H1 (cell line): ENCODE measurements around the gene MSMP. TPM values are rescaled to one million over a fixed set of nuclear protein-coding genes. Genes with fewer than 3 reads are reported as not detected.

ENCODE experiments used
- CTCF ChIA-PET: fragments of 300-600 bp; sonication (Branson Sonifier 250); formaldehyde crosslinking; loops from one replicate; lab custom pipeline; 2021; ENCODE audit not compliant: partially characterized antibody; lab: Charles Lee
- POLR2A ChIA-PET: fragments of 300-600 bp; sonication (Branson Sonifier 250); formaldehyde crosslinking; loops from one replicate; lab custom pipeline; 2021; ENCODE audit warnings: inconsistent platforms; ENCODE audit not compliant: partially characterized antibody; lab: Charles Lee
- DNase-seq, 2 experiments: peaks; one replicate each; pipeline versions ENCODE4 v3.0.0 to v3.0.0-alpha.2; 2010 to 2022; ENCODE audit warnings: low spot score in 2 of 2, low read depth in 1 of 2, mixed read lengths in 1 of 2
- FAIRE-seq: peaks from 2 replicates; lab custom pipeline; 2011; peaks lifted over from hg19 to GRCh38; lab: Jason Lieb, UNC
- H2AFZ ChIP-seq: 2 replicates; pipeline ENCODE4 v1.8.1; 2012; ENCODE audit warnings: low read length, inconsistent platforms
- H2AK5ac ChIP-seq: 2 replicates; pipeline ENCODE4 v1.6.1; 2013; ENCODE audit warnings: low read depth, low read length
- H2BK120ac ChIP-seq: replicated peaks from 2 replicates; pipeline ENCODE3; 2013; ENCODE audit warnings: low read depth, low read length, inconsistent platforms
- H2BK12ac ChIP-seq: 2 replicates; pipeline ENCODE4 v1.6.1; 2013; ENCODE audit warnings: low read depth, low read length
- H2BK15ac ChIP-seq: 2 replicates; pipeline ENCODE4 v1.6.1; 2013; ENCODE audit warnings: low read length
- H2BK20ac ChIP-seq: 2 replicates; pipeline ENCODE4 v1.6.1; 2013; ENCODE audit warnings: low read length
- H2BK5ac ChIP-seq: 2 replicates; pipeline ENCODE4 v1.6.1; 2013; ENCODE audit warnings: low read depth, low read length
- H3K14ac ChIP-seq: 2 replicates; pipeline ENCODE4 v1.6.1; 2013; ENCODE audit warnings: inconsistent platforms; ENCODE audit not compliant: insufficient read length
- H3K18ac ChIP-seq: 2 replicates; pipeline ENCODE4 v1.6.1; 2013; ENCODE audit warnings: low read length; ENCODE audit errors: extremely low read depth
- H3K23ac ChIP-seq: 2 replicates; pipeline ENCODE4 v1.6.1; 2013; ENCODE audit warnings: inconsistent platforms; ENCODE audit not compliant: insufficient read length
- H3K23me2 ChIP-seq: 2 replicates; pipeline ENCODE4 v1.6.1; 2013; ENCODE audit warnings: low read depth, low read length
- H3K27ac ChIP-seq: 2 replicates; pipeline ENCODE4 v1.6.1; 2011; ENCODE audit warnings: low read depth, low read length, inconsistent platforms
- H3K27me3 ChIP-seq, 4 experiments: replicated peaks in 1 of 4; 1 replicate in 1 of 4; 2 replicates in 3 of 4; pipeline versions ENCODE4 v1.6.1 to v1.8.1; 2011 to 2013; ENCODE audit warnings: low read length in 3 of 4, mild to moderate bottlenecking in 3 of 4, inconsistent platforms in 2 of 4, mixed read lengths in 2 of 4, moderate library complexity in 1 of 4; ENCODE audit not compliant: control insufficient read depth in 3 of 4, insufficient read depth in 3 of 4; ENCODE audit errors: extremely low read depth in 1 of 4
- H3K36me3 ChIP-seq, 4 experiments: 2 replicates each; pipeline versions ENCODE4 v1.6.1 to v1.8.1; 2011 to 2013; ENCODE audit warnings: mild to moderate bottlenecking in 4 of 4, low read length in 3 of 4, moderate library complexity in 2 of 4, control low read depth in 1 of 4, inconsistent platforms in 1 of 4; ENCODE audit not compliant: insufficient read depth in 4 of 4, control insufficient read depth in 2 of 4
- H3K4ac ChIP-seq: replicated peaks from 2 replicates; pipeline ENCODE3; 2013; ENCODE audit warnings: low read length, low read depth, mixed read lengths, inconsistent platforms; ENCODE audit not compliant: insufficient read length
- H3K4me1 ChIP-seq, 4 experiments: replicated peaks in 1 of 4; 1 replicate in 1 of 4; 2 replicates in 3 of 4; pipeline versions ENCODE4 v1.6.1 to v1.8.1; 2011 to 2013; ENCODE audit warnings: low read length in 3 of 4, inconsistent platforms in 2 of 4, mixed read lengths in 1 of 4; ENCODE audit not compliant: insufficient read depth in 4 of 4, control insufficient read depth in 3 of 4
- H3K4me2 ChIP-seq, 2 experiments: 2 replicates each; pipeline versions ENCODE4 v1.6.1 to v1.8.1; 2011 to 2013; ENCODE audit warnings: low read depth in 2 of 2, low read length in 2 of 2, control low read depth in 1 of 2, inconsistent platforms in 1 of 2, mild to moderate bottlenecking in 1 of 2; ENCODE audit not compliant: insufficient read depth in 1 of 2
- H3K4me3 ChIP-seq, 4 experiments: fragments of 200-600, 300-600 bp in 1 of 4; sonication (generic), shearing (Covaris generic), sonication (Bioruptor Twin) in 1 of 4; 2 replicates each; pipeline versions ENCODE4 v1.5.1 to v1.8.1; 2011 to 2016; ENCODE audit warnings: low read length in 4 of 4, low read depth in 3 of 4, control low read depth in 2 of 4, inconsistent platforms in 2 of 4, mild to moderate bottlenecking in 2 of 4, mixed read lengths in 1 of 4, moderate library complexity in 1 of 4; ENCODE audit not compliant: insufficient read depth in 2 of 4; ENCODE audit errors: extremely low read depth in 1 of 4
- H3K56ac ChIP-seq: replicated peaks from 2 replicates; pipeline ENCODE3; 2013; ENCODE audit warnings: low read depth, mild to moderate bottlenecking, mixed read lengths, low read length, inconsistent platforms; ENCODE audit not compliant: insufficient read length
- H3K79me1 ChIP-seq: 2 replicates; pipeline ENCODE4 v1.6.1; 2013; ENCODE audit warnings: low read depth, low read length, control low read depth
- H3K79me2 ChIP-seq, 2 experiments: 2 replicates each; pipeline versions ENCODE4 v1.6.1 to v1.8.1; 2012 to 2013; ENCODE audit warnings: low read length in 2 of 2, mild to moderate bottlenecking in 2 of 2, inconsistent platforms in 1 of 2; ENCODE audit not compliant: insufficient read depth in 2 of 2, control insufficient read depth in 1 of 2
- H3K9ac ChIP-seq, 4 experiments: replicated peaks in 1 of 4; 1 replicate in 1 of 4; 2 replicates in 3 of 4; pipeline versions ENCODE4 v1.6.1 to v1.8.1; 2011 to 2013; ENCODE audit warnings: low read depth in 3 of 4, low read length in 3 of 4, control low read depth in 2 of 4, mild to moderate bottlenecking in 2 of 4, moderate library complexity in 2 of 4, inconsistent platforms in 1 of 4; ENCODE audit errors: extremely low read depth in 1 of 4
- H3K9me3 ChIP-seq, 2 experiments: 2 replicates each; pipeline versions ENCODE4 v1.6.1 to v1.8.1; 2012 to 2013; ENCODE audit warnings: mild to moderate bottlenecking in 2 of 2, moderate library complexity in 2 of 2, control low read depth in 1 of 2, inconsistent platforms in 1 of 2, low read depth in 1 of 2, low read length in 1 of 2, mixed read lengths in 1 of 2; ENCODE audit not compliant: insufficient read depth in 2 of 2
- H4K20me1 ChIP-seq, 2 experiments: replicated peaks in 1 of 2; 2 replicates each; pipeline versions ENCODE3 to v1.8.1; 2011 to 2013; ENCODE audit warnings: inconsistent platforms in 2 of 2, low read length in 2 of 2, mild to moderate bottlenecking in 1 of 2; ENCODE audit not compliant: insufficient read depth in 2 of 2, control insufficient read depth in 1 of 2
- H4K5ac ChIP-seq: 2 replicates; pipeline ENCODE4 v1.6.1; 2013; ENCODE audit warnings: low read length, low read depth, mixed read lengths, inconsistent platforms; ENCODE audit not compliant: insufficient read length
- H4K8ac ChIP-seq: 2 replicates; pipeline ENCODE4 v1.8.0; 2013; ENCODE audit warnings: mild to moderate bottlenecking, moderate library complexity, low read length, inconsistent platforms; ENCODE audit not compliant: insufficient read depth; ENCODE audit errors: extremely low read depth
- H4K91ac ChIP-seq: replicated peaks from 2 replicates; pipeline ENCODE3; 2013; ENCODE audit warnings: low read length, mixed read lengths, inconsistent platforms; ENCODE audit not compliant: insufficient read length
- CEBPB ChIP-seq: IDR thresholded peaks from 2 replicates; pipeline ENCODE4 v1.6.1; 2012; ENCODE audit warnings: low read depth, low read length
- CTBP2 ChIP-seq: IDR thresholded peaks from 2 replicates; pipeline ENCODE4 v1.7.0; 2011; ENCODE audit warnings: borderline replicate concordance, mild to moderate bottlenecking, moderate library complexity, mixed read lengths, low read length; ENCODE audit not compliant: insufficient read depth, insufficient read length
- E2F6 ChIP-seq: IDR thresholded peaks from 2 replicates; pipeline ENCODE4 v1.6.1; 2012; ENCODE audit warnings: inconsistent platforms
- EP300 ChIP-seq, 2 experiments: IDR thresholded peaks; 1 replicate in 1 of 2; 2 replicates in 1 of 2; pipeline ENCODE4 v1.6.1; 2011 to 2012; ENCODE audit warnings: low read depth in 2 of 2, low read length in 2 of 2, mild to moderate bottlenecking in 2 of 2, borderline replicate concordance in 1 of 2, inconsistent platforms in 1 of 2, moderate library complexity in 1 of 2
- EZH2 ChIP-seq: fragments of 200-600 bp; sonication (generic); IDR thresholded peaks from 2 replicates; pipeline ENCODE4 v1.7.1; 2012; ENCODE audit warnings: low read depth, mild to moderate bottlenecking, moderate library complexity, low read length, inconsistent platforms; ENCODE audit not compliant: severe bottlenecking
- GABPA ChIP-seq: IDR thresholded peaks from 2 replicates; pipeline ENCODE4 v1.6.1; 2011; ENCODE audit warnings: mild to moderate bottlenecking, low read length, moderate library complexity, borderline replicate concordance; ENCODE audit not compliant: insufficient read depth
- NRF1 ChIP-seq: IDR thresholded peaks from 2 replicates; pipeline ENCODE4 v1.6.1; 2011; ENCODE audit warnings: mild to moderate bottlenecking, low read depth, low read length, improper control_type of control experiment
- SIN3A ChIP-seq, 2 experiments: IDR thresholded peaks in 1 of 2; conservative IDR thresholded peaks in 1 of 2; 2 replicates each; pipeline ENCODE4 v1.6.1; 2011 to 2012; ENCODE audit warnings: low read length in 2 of 2, improper control_type of control experiment in 1 of 2, low read depth in 1 of 2, mild to moderate bottlenecking in 1 of 2
- SP4 ChIP-seq: IDR thresholded peaks from 2 replicates; pipeline ENCODE4 v1.6.1; 2012; ENCODE audit warnings: low read length, inconsistent platforms
- SRF ChIP-seq: IDR thresholded peaks from 2 replicates; pipeline ENCODE4 v1.6.1; 2011; ENCODE audit warnings: mild to moderate bottlenecking, low read depth, low read length, moderate library complexity
- SUZ12 ChIP-seq: fragments of 200-600 bp; sonication (generic); IDR thresholded peaks from 2 replicates; pipeline ENCODE4 v1.6.1; 2012; ENCODE audit warnings: mild to moderate bottlenecking, inconsistent platforms, low read length, moderate library complexity, mixed read lengths
- TAF1 ChIP-seq: IDR thresholded peaks from 2 replicates; pipeline ENCODE4 v1.6.1; 2011; ENCODE audit warnings: mild to moderate bottlenecking, low read depth, low read length
- TCF12 ChIP-seq: IDR thresholded peaks from 2 replicates; pipeline ENCODE4 v1.6.1; 2011; ENCODE audit warnings: low read depth, mild to moderate bottlenecking, low read length
- WGBS, 2 experiments: shearing (Covaris generic) in 1 of 2; methylation state at CpG; one replicate each; pipeline versions ENCODE4 v1.1.6 to v1.1.7; 2013 to 2015; ENCODE audit warnings: low lambda C conversion rate in 2 of 2, mixed read lengths in 2 of 2, inconsistent platforms in 1 of 2, low coverage in 1 of 2, missing lambda C conversion rate in 1 of 2; ENCODE audit not compliant: insufficient replicate concordance in 2 of 2, insufficient coverage in 1 of 2, insufficient read length in 1 of 2; ENCODE audit errors: extremely low coverage in 1 of 2, missing lambda C conversion rate in 1 of 2; 5-methylcytosine and 5-hydroxymethylcytosine counted together
- polyA plus RNA-seq, 7 experiments: library from polyadenylated mRNA; depleted of rRNA in 3 of 7; stranded (reverse) in 5 of 7; unstranded in 2 of 7; fragments of >200 nt in 5 of 7; fragments of 200-250 nt in 2 of 7; gene quantifications; 1 replicate in 5 of 7; 2 replicates in 1 of 7; 4 replicates in 1 of 7; pipeline versions ENCODE4 v1.2.1 to v1.2.3, GENCODE V29; 2011 to 2013; ENCODE audit warnings: missing spikeins in 2 of 7, mixed read lengths in 2 of 7
- total RNA-seq: library from RNA; stranded (reverse); fragmentation: NEBNext Ultra II Directional; extraction: Animal tissue kit (Norgen Biotek cat#: 25700); gene quantifications from 2 replicates; pipeline ENCODE4 v1.2.1, GENCODE V29; 2021

MSMP gene
- total and polyA plus RNA-seq, 2 of the 8 experiments (the other 6 are each of a cell fraction or from before 2014, with no cell fraction given), result 0.53 TPM; not detected in 1

GRCh38 chr9:35771534-35771933 lies 17.5 kb upstream of the MSMP start:
- no peak overlapping the region for H3K9ac ChIP-seq
- H3K14ac ChIP-seq, result no peak overlapping the region
- H2AK5ac ChIP-seq, result no peak overlapping the region
- no peak overlapping the region for H3K18ac ChIP-seq
- no peak overlapping the region for H2BK20ac ChIP-seq
- ChIA-PET CTCF (interaction anchor here (1.0 to 3.2 kb wide), 7 partner anchors 9 to 63 kb away, joined by 3 to 12 read pairs (median 4); partner anchors contain the start of genes CREB3 and TLN1), POLR2A (interaction anchor here (1.0 to 1.7 kb wide), 3 partner anchors 11 to 39 kb away, joined by 3 to 4 read pairs (median 4); no protein-coding TSS in a partner anchor)
- H4K20me1 ChIP-seq, result no peaks in the 10 kb centered on the region
- no peak overlapping the region for H4K8ac ChIP-seq
- no peak overlapping the region for H3K4ac ChIP-seq
- DNase-seq, result no peak
- no peak overlapping the region for H3K27ac ChIP-seq
- H2BK12ac ChIP-seq, result no peak overlapping the region
- H3K36me3 ChIP-seq, result no peaks in the 10 kb centered on the region
- WGBS, 2 experiments, result 94% methylated on average over 1 of the region's 1 CpG; no CpG with 5 or more reads in 1 of the 2 experiments
- no peaks in the 10 kb centered on the region for H3K79me2 ChIP-seq
- H2BK15ac ChIP-seq, result no peak overlapping the region
- no peaks in the 10 kb centered on the region for H3K27me3 ChIP-seq
- H3K23ac ChIP-seq, result no peak overlapping the region
- no peak overlapping the region for H4K91ac ChIP-seq
- H3K4me3 ChIP-seq, result no peak overlapping the region
- no peaks in the 10 kb centered on the region for H3K79me1 ChIP-seq
- H3K9me3 ChIP-seq, result no peaks in the 10 kb centered on the region
- no peak overlapping the region for H4K5ac ChIP-seq
- H3K4me2 ChIP-seq, result no peak overlapping the region
- no peaks in the 10 kb centered on the region for H3K23me2 ChIP-seq
- H2AFZ ChIP-seq, result no peak overlapping the region
- no peak overlapping the region for H2BK5ac ChIP-seq
- FAIRE-seq, result no peak
- H2BK120ac ChIP-seq, result no peak overlapping the region
- H3K56ac ChIP-seq, result no peak overlapping the region
- peaks cover 0 to 6% (median 4%) of the 10 kb centered on the region in 4 experiments; a peak in 6 of 7 replicates for H3K4me1 ChIP-seq
- TF ChIP-seq TAF1 (no peak), TCF12 (no peak), CTBP2 (no peak), SUZ12 (no peak), SRF (no peak), EZH2 (no peak), EP300 (IDR thresholded peaks at IDR 0.05; ENCODE audit: borderline replicate concordance in 1 of 2, low read depth in 2 of 2, low read length in 2 of 2) (no peak), GABPA (no peak), SIN3A (conservative IDR thresholded peaks at IDR 0.05 in 1 of 2, IDR thresholded peaks at IDR 0.05 in 1 of 2; ENCODE audit: low read depth in 1 of 2, low read length in 2 of 2) (no peak), E2F6 (no peak), NRF1 (no peak), SP4 (no peak), CEBPB (no peak)
